ENCODE measurements around the gene GNAT1.

DNA sequence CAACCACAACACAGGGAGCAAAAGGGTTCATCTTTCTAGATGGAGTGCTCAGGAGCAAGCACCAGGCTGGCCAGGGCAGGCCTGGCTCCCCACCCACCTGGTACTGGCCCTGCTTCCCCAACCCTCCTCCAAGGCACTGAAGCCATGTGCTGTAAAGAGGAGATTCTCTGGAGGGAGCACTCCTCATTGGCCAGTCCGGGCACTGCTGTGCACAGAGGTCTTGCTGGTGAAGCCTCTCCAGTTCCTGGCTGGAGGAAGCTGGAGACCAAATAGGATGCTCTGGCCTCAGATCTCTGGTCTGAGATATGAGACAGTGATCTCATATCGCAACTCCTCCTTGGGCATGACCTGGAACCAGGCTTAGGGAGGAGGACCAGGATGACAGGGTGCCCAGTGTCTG lies 44.0 kb upstream of the GNAT1 start:
- TF ChIP-seq, protein P1, sequence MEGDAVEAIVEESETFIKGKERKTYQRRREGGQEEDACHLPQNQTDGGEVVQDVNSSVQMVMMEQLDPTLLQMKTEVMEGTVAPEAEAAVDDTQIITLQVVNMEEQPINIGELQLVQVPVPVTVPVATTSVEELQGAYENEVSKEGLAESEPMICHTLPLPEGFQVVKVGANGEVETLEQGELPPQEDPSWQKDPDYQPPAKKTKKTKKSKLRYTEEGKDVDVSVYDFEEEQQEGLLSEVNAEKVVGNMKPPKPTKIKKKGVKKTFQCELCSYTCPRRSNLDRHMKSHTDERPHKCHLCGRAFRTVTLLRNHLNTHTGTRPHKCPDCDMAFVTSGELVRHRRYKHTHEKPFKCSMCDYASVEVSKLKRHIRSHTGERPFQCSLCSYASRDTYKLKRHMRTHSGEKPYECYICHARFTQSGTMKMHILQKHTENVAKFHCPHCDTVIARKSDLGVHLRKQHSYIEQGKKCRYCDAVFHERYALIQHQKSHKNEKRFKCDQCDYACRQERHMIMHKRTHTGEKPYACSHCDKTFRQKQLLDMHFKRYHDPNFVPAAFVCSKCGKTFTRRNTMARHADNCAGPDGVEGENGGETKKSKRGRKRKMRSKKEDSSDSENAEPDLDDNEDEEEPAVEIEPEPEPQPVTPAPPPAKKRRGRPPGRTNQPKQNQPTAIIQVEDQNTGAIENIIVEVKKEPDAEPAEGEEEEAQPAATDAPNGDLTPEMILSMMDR (IDR thresholded peaks at IDR 0.05): no peak
- no peak for TF ChIP-seq EZH2 (IDR thresholded peaks at IDR 0.05; ENCODE audit: borderline replicate concordance, insufficient read depth, low read depth, low read length, poor library complexity, severe bottlenecking)
